Adipocyte (in vitro differentiated cells): ENCODE measurements around the gene PARD3B.

Source experiments
- DNase-seq: peaks from one replicate; pipeline ENCODE4 v3.0.0-alpha.2; 2015; ENCODE audit warnings: low read depth
- H3K27me3 ChIP-seq: replicated peaks from 2 replicates; pipeline ENCODE4 v1.7.0; 2013; ENCODE audit warnings: mild to moderate bottlenecking, low read length, moderate library complexity; ENCODE audit not compliant: control insufficient read depth, insufficient read depth
- H3K36me3 ChIP-seq: 2 replicates; pipeline ENCODE4 v1.7.0; 2013; ENCODE audit warnings: low read length, mild to moderate bottlenecking, moderate library complexity; ENCODE audit not compliant: control insufficient read depth, insufficient read depth, severe bottlenecking
- H3K4me1 ChIP-seq: 2 replicates; pipeline ENCODE4 v1.7.0; 2013; ENCODE audit warnings: mild to moderate bottlenecking, low read length, moderate library complexity; ENCODE audit not compliant: control insufficient read depth, insufficient read depth
- H3K4me3 ChIP-seq: 2 replicates; pipeline ENCODE4 v1.7.0; 2013; ENCODE audit warnings: mild to moderate bottlenecking, low read length, moderate library complexity
- H3K9ac ChIP-seq: 2 replicates; pipeline ENCODE4 v1.7.0; 2013; ENCODE audit warnings: mild to moderate bottlenecking, low read length, moderate library complexity
- H3K9me3 ChIP-seq: 2 replicates; pipeline ENCODE4 v1.7.0; 2013; ENCODE audit warnings: mild to moderate bottlenecking, low read length, moderate library complexity; ENCODE audit not compliant: control insufficient read depth

The PARD3B gene, protein sequence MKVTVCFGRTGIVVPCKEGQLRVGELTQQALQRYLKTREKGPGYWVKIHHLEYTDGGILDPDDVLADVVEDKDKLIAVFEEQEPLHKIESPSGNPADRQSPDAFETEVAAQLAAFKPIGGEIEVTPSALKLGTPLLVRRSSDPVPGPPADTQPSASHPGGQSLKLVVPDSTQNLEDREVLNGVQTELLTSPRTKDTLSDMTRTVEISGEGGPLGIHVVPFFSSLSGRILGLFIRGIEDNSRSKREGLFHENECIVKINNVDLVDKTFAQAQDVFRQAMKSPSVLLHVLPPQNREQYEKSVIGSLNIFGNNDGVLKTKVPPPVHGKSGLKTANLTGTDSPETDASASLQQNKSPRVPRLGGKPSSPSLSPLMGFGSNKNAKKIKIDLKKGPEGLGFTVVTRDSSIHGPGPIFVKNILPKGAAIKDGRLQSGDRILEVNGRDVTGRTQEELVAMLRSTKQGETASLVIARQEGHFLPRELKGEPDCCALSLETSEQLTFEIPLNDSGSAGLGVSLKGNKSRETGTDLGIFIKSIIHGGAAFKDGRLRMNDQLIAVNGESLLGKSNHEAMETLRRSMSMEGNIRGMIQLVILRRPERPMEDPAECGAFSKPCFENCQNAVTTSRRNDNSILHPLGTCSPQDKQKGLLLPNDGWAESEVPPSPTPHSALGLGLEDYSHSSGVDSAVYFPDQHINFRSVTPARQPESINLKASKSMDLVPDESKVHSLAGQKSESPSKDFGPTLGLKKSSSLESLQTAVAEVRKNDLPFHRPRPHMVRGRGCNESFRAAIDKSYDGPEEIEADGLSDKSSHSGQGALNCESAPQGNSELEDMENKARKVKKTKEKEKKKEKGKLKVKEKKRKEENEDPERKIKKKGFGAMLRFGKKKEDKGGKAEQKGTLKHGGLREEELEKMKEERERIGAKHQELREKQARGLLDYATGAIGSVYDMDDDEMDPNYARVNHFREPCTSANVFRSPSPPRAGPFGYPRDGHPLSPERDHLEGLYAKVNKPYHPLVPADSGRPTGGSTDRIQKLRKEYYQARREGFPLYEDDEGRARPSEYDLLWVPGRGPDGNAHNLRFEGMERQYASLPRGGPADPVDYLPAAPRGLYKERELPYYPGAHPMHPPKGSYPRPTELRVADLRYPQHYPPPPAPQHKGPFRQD (N-terminal part only)

DNA sequence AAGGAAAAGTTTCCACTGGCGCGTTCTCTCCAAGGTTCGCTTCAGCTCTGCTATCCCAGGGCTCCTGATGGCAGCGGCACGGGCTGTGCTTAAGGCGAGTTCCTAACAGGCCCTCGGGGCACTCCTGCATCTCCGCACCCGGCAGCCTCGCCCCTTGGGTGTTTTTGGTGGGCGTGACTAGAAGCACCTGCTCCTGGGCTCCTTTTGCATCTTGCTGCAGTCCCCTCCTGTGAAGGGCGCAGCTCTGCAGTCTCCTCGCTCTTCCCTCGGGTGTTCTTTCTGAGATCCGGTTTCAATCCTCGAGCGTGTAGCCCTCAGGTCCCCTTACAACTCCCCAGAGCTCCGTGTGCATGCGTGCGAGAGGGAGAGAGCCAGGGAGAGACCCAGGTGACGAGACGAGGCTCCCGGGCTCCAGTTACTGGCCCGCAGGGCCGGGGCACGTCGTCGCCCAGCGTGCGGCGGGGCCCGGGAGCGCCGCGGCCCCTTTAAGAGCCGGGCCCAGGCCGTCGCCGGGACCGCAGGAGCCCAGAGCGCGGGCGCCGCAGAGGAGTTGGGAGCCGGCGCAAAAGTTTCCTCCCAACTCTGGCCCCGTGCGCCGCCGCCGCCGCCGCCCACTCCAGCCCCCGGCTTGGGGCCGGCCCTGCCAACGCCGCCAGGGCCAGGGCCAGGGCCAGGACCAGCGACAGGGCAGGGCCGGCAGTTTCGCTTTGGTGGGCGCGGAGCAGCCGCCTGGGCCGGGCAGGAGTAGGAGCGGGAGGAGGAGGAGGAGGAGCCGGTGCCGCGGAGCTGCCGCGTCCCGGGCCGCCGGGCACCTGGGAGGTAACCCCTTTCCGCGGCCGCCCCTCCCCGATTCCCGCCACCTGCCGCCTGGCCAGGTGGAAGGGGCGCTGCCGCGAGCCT lies at the start of gene PARD3B:
Gene PARD3B, plus strand, starts transcription at position 515 of the 900 bp plus-strand sequence. CDS start 525 bp downstream, outside the sequence.
- Histone ChIP-seq H3K27me3 (no peaks in the 10 kb centered on the region), H3K9ac (peak within 1 kb of the TSS; percentile 89), H3K9me3 (no peaks in the 10 kb centered on the region), H3K4me3 (peak within 1 kb of the TSS; percentile 93), H3K4me1 (peaks cover 50% of the 10 kb centered on the region), H3K36me3 (no peaks in the 10 kb centered on the region)
- peak; percentile 88 for DNase-seq

DNA sequence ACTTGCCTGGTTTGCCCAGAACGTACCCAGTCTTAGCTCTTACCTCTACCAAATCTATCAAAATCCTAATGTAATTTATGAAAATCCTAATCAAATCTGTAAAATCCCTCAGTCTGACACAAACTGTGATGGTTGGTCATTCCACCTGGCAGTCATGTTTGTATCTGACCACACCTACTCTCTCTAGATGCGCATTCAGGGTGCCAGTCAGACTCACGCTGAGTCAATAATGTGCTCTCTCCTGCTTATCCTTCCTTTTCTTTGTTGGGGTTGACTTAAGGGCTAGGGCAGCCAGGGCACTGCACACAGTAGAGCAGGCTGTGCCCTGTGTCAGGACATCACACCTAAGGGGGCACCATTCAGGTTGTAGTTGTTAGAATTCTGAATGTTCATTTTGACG lies 48.5 kb upstream of the PARD3B start:
- Histone ChIP-seq H3K9ac (no peak overlapping the region), H3K36me3 (no peaks in the 10 kb centered on the region), H3K4me1 (no peaks in the 10 kb centered on the region), H3K27me3 (no peaks in the 10 kb centered on the region), H3K9me3 (no peaks in the 10 kb centered on the region), H3K4me3 (no peak overlapping the region)
- DNase-seq = no peak

DNA sequence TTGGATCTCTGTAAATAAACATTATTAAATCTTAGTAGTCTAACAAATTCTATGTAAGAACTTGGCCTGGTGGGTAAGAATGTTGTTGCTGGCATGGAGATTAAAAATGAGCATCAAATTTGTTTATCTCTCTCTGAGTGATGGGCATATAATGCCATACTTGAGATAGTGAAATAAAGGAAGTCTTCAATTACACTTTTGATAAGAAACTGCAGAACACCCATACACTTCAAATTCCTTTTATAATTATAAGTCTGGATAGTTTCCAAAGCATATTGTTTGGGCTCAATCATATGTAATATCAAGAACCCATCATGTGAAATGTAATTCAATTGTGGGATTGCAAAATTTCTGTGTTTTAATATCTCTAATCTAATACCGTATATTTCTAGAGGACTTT lies 47.4 kb upstream of the PARD3B start:
- H3K9me3 ChIP-seq = no peaks in the 10 kb centered on the region
- H3K4me1 ChIP-seq = no peaks in the 10 kb centered on the region
- no peaks in the 10 kb centered on the region for H3K27me3 ChIP-seq
- no peak overlapping the region for H3K9ac ChIP-seq
- DNase-seq = no peak
- H3K36me3 ChIP-seq = no peaks in the 10 kb centered on the region
- no peak overlapping the region for H3K4me3 ChIP-seq

DNA sequence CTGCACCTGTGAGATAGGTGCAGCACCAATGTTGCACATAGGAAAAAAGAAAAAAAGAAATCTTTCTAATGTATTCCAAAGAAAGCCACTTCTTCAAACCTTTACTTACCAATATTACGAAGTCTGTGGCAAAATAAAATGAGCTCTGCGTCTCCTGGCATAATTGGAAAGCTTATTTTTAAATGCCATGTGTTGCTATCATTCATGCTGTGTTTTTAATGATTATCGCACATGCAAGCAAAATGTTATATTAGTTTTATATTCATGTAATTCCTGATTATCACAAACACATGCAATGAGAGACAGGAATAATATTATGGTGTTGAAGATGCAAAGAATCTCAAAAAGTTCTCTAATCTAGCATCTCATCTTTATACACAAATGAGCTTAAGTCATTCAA lies 47.0 kb upstream of the PARD3B start:
- no peak overlapping the region for H3K9ac ChIP-seq
- H3K9me3 ChIP-seq = no peaks in the 10 kb centered on the region
- no peak for DNase-seq
- no peaks in the 10 kb centered on the region for H3K27me3 ChIP-seq
- no peaks in the 10 kb centered on the region for H3K4me1 ChIP-seq
- H3K36me3 ChIP-seq = no peaks in the 10 kb centered on the region
- no peak overlapping the region for H3K4me3 ChIP-seq

DNA sequence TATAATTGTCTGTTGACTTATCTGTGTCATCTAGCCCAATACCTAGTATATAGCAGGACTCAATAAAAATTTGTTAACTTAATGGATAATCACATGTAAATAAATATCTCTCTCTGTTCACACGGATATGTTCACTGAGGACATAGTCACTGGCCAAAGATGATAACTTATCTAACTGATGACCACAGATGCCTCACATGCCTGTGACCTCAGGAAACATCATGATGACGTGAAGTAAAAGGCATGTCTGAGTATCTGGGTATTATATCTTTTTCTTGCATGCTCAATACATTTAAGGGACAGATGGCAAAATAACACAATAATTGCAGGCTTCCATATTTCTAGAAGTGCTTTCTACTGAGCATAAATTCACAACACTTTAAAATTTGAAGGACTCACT lies 41.4 kb upstream of the PARD3B start:
- no peak for DNase-seq
- no peak overlapping the region for H3K4me3 ChIP-seq
- H3K9me3 ChIP-seq = no peaks in the 10 kb centered on the region
- H3K27me3 ChIP-seq = no peaks in the 10 kb centered on the region
- no peaks in the 10 kb centered on the region for H3K36me3 ChIP-seq
- no peak overlapping the region for H3K9ac ChIP-seq
- H3K4me1 ChIP-seq = peaks cover 21% of the 10 kb centered on the region

DNA sequence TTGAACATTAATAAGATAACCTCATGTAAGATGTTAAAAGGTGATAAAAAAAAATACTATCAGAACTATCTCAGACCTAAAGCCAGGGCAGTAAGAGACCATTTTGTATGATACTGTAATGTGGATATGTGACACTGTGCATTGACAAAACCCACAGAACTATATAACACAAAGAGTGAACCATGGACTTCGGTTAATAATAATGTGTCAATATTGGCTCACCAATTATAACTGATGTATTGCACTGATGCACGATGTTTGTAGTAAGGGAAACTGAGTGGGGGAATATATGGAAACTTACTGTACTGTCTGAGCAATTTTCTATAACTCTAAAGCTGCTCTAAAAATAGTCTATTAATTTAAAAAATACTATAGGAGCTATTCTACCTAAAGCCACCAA lies 40.7 kb upstream of the PARD3B start:
- H3K36me3 ChIP-seq = no peaks in the 10 kb centered on the region
- no peaks in the 10 kb centered on the region for H3K9me3 ChIP-seq
- no peaks in the 10 kb centered on the region for H3K27me3 ChIP-seq
- no peak overlapping the region for H3K9ac ChIP-seq
- peaks cover 21% of the 10 kb centered on the region for H3K4me1 ChIP-seq
- no peak for DNase-seq
- no peak overlapping the region for H3K4me3 ChIP-seq

DNA sequence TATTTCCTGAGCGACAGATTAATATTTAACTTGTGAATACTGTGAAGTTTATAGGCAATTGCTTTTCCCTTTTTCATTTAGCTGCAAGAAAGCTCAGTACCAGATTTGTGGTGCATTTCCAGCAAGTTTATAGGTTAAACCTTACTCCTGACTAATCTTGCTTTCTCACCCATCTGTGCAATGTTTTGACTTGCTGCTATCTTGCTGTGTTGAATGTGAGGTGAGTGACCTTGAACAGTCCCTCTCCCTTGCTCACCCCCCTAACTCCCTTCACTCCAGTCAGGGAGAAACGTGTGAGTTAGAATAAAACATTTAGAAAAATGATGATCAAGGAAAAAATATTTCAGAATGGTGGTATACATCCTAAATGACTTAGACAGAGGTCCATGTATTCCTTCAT lies 39.8 kb upstream of the PARD3B start:
- Histone ChIP-seq H3K36me3 (no peaks in the 10 kb centered on the region), H3K9me3 (no peaks in the 10 kb centered on the region), H3K27me3 (no peaks in the 10 kb centered on the region), H3K4me3 (no peak overlapping the region), H3K9ac (peak overlapping the region; percentile 35), H3K4me1 (peaks cover 21% of the 10 kb centered on the region)
- DNase-seq = no peak

DNA sequence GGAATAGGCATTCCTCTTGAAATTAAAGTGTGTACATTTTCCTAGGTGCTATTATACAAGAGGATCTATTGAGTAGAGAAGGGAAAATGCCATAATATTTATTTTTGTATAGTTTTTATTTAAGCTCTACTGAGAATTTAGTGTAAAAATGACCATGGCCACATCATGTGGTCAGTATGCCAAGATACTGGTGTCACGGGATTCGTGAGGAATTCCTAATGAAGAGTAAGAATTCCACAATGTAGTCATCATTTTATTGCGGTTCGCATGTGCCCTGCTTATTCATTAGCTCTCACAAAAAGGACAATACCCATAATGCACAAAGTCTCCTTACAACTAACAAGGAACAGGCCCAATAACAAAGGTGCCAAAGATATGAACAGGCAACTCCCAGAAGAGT lies 39.3 kb upstream of the PARD3B start:
- H3K9ac ChIP-seq = peak overlapping the region; percentile 35
- no peak overlapping the region for H3K4me3 ChIP-seq
- H3K4me1 ChIP-seq = peaks cover 21% of the 10 kb centered on the region
- no peaks in the 10 kb centered on the region for H3K9me3 ChIP-seq
- no peaks in the 10 kb centered on the region for H3K36me3 ChIP-seq
- DNase-seq = no peak
- no peaks in the 10 kb centered on the region for H3K27me3 ChIP-seq

DNA sequence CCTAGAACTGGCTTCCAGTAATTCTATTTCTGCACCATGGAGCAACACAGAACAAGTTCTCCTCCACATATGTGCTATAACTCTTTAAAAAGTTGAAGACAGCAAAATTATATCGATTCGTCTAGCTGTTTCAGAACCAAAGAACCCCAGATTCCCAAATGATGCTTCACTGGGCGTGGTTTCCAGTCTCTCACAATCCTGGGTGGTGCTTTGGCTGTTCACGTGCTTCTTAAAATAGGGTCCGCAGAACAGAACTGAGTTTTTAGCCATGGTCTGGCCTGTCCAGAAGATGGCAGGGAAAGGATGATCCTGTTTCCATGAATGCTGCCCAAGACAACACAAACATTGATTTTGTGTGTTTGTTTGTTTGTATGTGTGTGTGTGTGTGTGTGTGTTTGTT lies 37.6 kb upstream of the PARD3B start:
- Histone ChIP-seq H3K9ac (no peak overlapping the region), H3K9me3 (no peaks in the 10 kb centered on the region), H3K4me3 (no peak overlapping the region), H3K27me3 (no peaks in the 10 kb centered on the region), H3K36me3 (no peaks in the 10 kb centered on the region), H3K4me1 (peaks cover 21% of the 10 kb centered on the region)
- DNase-seq = no peak

DNA sequence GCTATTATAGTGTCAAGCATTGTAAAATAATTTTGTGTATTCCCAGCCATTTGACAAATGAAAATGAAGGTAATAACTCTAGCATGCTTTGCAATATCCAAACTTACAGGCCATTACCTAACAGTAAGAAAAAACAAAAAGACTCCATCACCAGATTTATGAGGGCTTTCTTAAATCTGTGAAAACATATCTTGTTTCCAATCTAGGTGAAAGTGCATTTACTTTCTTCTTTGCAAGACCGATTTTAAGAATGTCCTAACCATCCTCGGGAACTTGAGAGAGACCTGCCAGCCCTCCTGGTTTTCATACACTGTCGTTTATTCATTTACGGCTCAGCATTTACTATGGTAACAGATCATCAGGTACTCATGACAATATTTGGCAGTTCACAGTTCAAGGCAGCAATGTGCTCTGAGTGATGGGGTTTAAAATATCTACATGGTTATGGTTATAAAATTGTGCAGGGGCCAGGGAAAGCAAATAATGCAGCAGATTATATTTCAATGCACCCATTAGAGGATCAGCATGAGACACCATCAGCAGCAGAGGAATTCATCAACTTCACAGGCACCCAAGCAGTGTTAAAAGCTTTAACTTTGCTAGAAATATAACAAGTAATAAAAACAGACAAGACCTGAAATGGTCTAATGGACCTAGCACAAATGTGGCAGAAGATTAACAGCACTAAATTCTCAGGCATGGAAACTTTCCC lies 34.4 kb upstream of the PARD3B start:
- Histone ChIP-seq H3K4me1 (peaks cover 14% of the 10 kb centered on the region), H3K9ac (no peak overlapping the region), H3K9me3 (no peaks in the 10 kb centered on the region), H3K4me3 (no peak overlapping the region), H3K36me3 (no peaks in the 10 kb centered on the region), H3K27me3 (no peaks in the 10 kb centered on the region)
- no peak for DNase-seq
